A673 (cell line): ENCODE measurements around the gene GABRB3. TPM values are rescaled to one million over a fixed set of nuclear protein-coding genes. Genes with fewer than 3 reads are reported as not detected.

Source experiments
- BruUV-seq: library from RNA; stranded (reverse); fragments of 400-500 nt; replicated peaks from 2 replicates; lab custom pipeline; 2021; lab: Mats Ljungman, UMichigan
- CTCF ChIA-PET: fragments of 300-600 bp; sonication (Branson Sonifier 250); formaldehyde crosslinking; loops from one replicate; lab custom pipeline; 2022; ENCODE audit warnings: antibody characterized with exemption; lab: Charles Lee
- POLR2A ChIA-PET: fragments of 300-600 bp; sonication (Branson Sonifier 250); formaldehyde crosslinking; loops from one replicate; lab custom pipeline; 2022; ENCODE audit warnings: antibody characterized with exemption; ENCODE audit not compliant: low non-redundant PET; lab: Charles Lee
- DNase-seq: peaks from one replicate; pipeline ENCODE4 v3.0.0-alpha.2; 2015; ENCODE audit warnings: low spot score
- H3K27ac ChIP-seq: fragments of 200-600 bp; sonication (generic); 2 replicates; pipeline ENCODE4 v1.5.1; 2016; ENCODE audit warnings: mixed run types, low read depth, mild to moderate bottlenecking, mixed read lengths, antibody characterized with exemption, low read length; ENCODE audit not compliant: poor library complexity, severe bottlenecking
- H3K27me3 ChIP-seq: fragments of 200-600 bp; sonication (generic); replicated peaks from 2 replicates; pipeline ENCODE4 v1.6.1; 2017; ENCODE audit warnings: mixed run types, low read depth, mild to moderate bottlenecking, mixed read lengths, antibody characterized with exemption, low read length; ENCODE audit not compliant: insufficient read depth, poor library complexity
- H3K36me3 ChIP-seq: fragments of 200-600 bp; sonication (generic); 2 replicates; pipeline ENCODE4 v1.6.1; 2016; ENCODE audit warnings: mixed run types, mild to moderate bottlenecking, mixed read lengths, antibody characterized with exemption, low read length; ENCODE audit not compliant: insufficient read depth, poor library complexity, severe bottlenecking
- H3K4me1 ChIP-seq: fragments of 200-600 bp; sonication (generic); 2 replicates; pipeline ENCODE4 v1.6.1; 2017; ENCODE audit warnings: mixed run types, mild to moderate bottlenecking, mixed read lengths, antibody characterized with exemption, low read length; ENCODE audit not compliant: insufficient read depth, poor library complexity, severe bottlenecking
- H3K4me3 ChIP-seq: fragments of 200-600 bp; sonication (generic); 2 replicates; pipeline ENCODE4 v1.5.1; 2016; ENCODE audit warnings: low read depth, mixed run types, mild to moderate bottlenecking, mixed read lengths, low read length; ENCODE audit not compliant: poor library complexity, severe bottlenecking
- H3K9me3 ChIP-seq: fragments of 200-600 bp; sonication (generic); 2 replicates; pipeline ENCODE4 v1.6.1; 2016; ENCODE audit warnings: mixed run types, low read depth, mild to moderate bottlenecking, mixed read lengths, antibody characterized with exemption, low read length; ENCODE audit not compliant: poor library complexity, severe bottlenecking
- EZH2 ChIP-seq: fragments of 200-600 bp; sonication (generic); IDR thresholded peaks from 2 replicates; pipeline ENCODE4 v1.6.1; 2017; ENCODE audit warnings: borderline replicate concordance, low read depth, mild to moderate bottlenecking, mixed read lengths, antibody characterized with exemption, low read length; ENCODE audit not compliant: poor library complexity, severe bottlenecking
- intact Hi-C: fragments of 100-400 bp; cut with micrococcal nuclease; formaldehyde crosslinking; loops from one replicate; pipeline ENCODE4 v1.10.0; 2022; ENCODE audit not compliant: unreplicated experiment
- total RNA-seq: library from RNA; stranded (reverse); gene quantifications from 2 replicates; pipeline ENCODE4 v1.2.3, GENCODE V29; 2021
- TF ChIP-seq, protein P1 (sequence below): fragments of 300-800, 200-600 bp; sonication (generic); conservative IDR thresholded peaks from 2 replicates; pipeline ENCODE4 v1.5.1; 2017; ENCODE audit warnings: low read depth, mild to moderate bottlenecking, antibody characterized with exemption, low read length, moderate library complexity, mixed read lengths

GABRB3 gene
- total RNA-seq, 1 experiment from 2014 or later, result not detected

DNA sequence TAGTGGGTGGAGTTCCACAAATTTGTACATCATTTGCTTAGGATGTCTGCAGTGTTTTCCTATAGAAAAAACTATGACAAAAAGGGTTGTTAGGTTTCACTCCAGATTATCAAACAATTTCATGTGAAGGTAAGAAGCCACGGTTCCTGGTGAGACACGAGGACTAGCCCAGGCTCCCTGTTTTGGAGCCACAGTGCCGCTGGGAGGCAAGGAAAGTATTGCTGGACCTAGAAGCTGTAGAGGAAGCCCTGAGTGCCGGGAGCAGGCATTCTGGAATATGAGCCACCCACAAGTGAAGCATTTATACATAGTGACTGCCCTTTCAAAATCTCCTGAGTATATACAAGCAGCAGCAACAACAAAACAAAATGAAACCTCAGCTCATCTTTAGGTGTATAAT is 142.0 kb downstream of the GABRB3 start:
- TF ChIP-seq, protein P1, sequence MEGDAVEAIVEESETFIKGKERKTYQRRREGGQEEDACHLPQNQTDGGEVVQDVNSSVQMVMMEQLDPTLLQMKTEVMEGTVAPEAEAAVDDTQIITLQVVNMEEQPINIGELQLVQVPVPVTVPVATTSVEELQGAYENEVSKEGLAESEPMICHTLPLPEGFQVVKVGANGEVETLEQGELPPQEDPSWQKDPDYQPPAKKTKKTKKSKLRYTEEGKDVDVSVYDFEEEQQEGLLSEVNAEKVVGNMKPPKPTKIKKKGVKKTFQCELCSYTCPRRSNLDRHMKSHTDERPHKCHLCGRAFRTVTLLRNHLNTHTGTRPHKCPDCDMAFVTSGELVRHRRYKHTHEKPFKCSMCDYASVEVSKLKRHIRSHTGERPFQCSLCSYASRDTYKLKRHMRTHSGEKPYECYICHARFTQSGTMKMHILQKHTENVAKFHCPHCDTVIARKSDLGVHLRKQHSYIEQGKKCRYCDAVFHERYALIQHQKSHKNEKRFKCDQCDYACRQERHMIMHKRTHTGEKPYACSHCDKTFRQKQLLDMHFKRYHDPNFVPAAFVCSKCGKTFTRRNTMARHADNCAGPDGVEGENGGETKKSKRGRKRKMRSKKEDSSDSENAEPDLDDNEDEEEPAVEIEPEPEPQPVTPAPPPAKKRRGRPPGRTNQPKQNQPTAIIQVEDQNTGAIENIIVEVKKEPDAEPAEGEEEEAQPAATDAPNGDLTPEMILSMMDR, result no peak
- TF ChIP-seq EZH2, result no peak
- H3K9me3 ChIP-seq, result peaks cover 47% of the 10 kb centered on the region
- H3K4me1 ChIP-seq, result no peaks in the 10 kb centered on the region
- intact Hi-C loops, result no loop called here
- H3K27ac ChIP-seq, result no peak overlapping the region
- ChIA-PET CTCF (no interaction called here), POLR2A (no interaction called here)
- BruUV-seq, result no TSS peak
- no peaks in the 10 kb centered on the region for H3K36me3 ChIP-seq
- DNase-seq, result no peak
- no peaks in the 10 kb centered on the region for H3K27me3 ChIP-seq
- no peak overlapping the region for H3K4me3 ChIP-seq

DNA sequence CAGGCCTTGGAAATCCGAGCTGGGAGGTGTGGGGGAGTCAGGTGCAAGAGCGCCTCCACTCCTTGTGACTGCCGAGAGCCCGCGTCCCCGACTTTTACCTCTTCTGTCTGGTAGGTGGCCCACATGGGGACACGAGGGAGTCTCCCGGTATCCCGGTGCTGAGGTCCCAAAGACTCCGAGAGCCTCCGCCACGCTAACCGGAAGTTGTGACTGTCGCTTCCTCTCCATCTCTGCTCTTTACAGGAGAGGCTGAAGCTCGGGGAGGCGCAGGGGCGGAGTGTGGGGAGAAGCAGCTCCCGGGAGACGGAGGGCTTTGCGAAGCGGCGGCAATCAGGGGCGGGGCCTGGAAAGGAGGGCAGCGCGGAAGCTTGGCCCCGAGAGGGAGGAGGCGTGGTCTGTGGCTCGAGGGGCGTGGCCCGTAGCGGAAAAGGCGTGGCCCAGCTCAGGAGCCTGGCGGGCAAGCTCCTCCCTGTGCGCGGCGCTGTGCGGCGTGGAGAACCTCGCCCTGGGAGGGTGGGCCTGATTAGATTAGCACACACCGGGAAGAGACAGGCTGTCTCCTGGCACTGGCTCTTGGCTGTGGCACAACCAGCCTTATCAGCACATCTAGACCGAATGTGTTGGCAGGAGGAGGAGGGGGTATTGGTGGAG is 143.9 kb downstream of the GABRB3 start:
- H3K4me3 ChIP-seq, result no peak overlapping the region
- CTCF ChIA-PET, result no interaction called here

DNA sequence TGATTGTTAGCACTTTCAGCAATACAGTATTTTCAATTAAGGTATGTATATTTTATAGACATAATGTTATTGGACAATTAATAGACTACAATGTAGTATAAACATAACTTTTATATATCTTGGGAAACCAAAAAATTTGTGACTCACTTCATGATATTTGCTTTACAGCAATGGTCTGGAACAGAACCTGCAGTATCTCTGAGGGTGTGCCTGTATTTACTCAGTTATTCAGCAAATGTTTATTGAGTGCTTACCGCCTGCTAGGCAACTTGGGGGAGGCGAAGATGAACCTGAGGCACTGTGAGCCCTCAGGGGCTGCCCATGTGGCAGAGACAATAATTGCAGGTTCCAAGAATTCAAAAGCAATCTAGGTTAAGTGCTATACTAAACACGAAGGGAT is 144.8 kb downstream of the GABRB3 start:
- TF ChIP-seq, protein P1, result no peak
- no peak for TF ChIP-seq EZH2
- Histone ChIP-seq H3K4me1 (no peaks in the 10 kb centered on the region), H3K27me3 (no peaks in the 10 kb centered on the region), H3K9me3 (peaks cover 46% of the 10 kb centered on the region), H3K27ac (no peak overlapping the region), H3K4me3 (no peak overlapping the region), H3K36me3 (no peaks in the 10 kb centered on the region)
- intact Hi-C loops, result no loop called here
- ChIA-PET CTCF (no interaction called here), POLR2A (no interaction called here)
- no peak for DNase-seq
- no TSS peak for BruUV-seq

More for the DNA sequence above, 143.9 kb downstream of the GABRB3 start:
- Histone ChIP-seq H3K9me3 (peaks cover 44% of the 10 kb centered on the region), H3K36me3 (no peaks in the 10 kb centered on the region), H3K27ac (no peak overlapping the region), H3K27me3 (no peaks in the 10 kb centered on the region), H3K4me1 (no peaks in the 10 kb centered on the region)
- TF ChIP-seq, protein P1, result no peak
- no peak for TF ChIP-seq EZH2
- POLR2A ChIA-PET, result no interaction called here
- intact Hi-C loops, result no loop called here
- no peak for DNase-seq
- BruUV-seq, result no TSS peak
